Effector CD8-positive, alpha-beta T cell (primary cell): Measurements from ENCODE around the gene CAMTA1.

ENCODE experiments used
- DNase-seq: peaks from one replicate; lab custom pipeline; 2025; lab: John Stamatoyannopoulos, UW

Gene CAMTA1

GRCh38 chr1:7636795-7637526, 851.7 kb downstream of the CAMTA1 start:
- DNase-seq: no peak

GRCh38 chr1:7638078-7638477, 852.8 kb downstream of the CAMTA1 start:
- DNase-seq: no peak

DNA sequence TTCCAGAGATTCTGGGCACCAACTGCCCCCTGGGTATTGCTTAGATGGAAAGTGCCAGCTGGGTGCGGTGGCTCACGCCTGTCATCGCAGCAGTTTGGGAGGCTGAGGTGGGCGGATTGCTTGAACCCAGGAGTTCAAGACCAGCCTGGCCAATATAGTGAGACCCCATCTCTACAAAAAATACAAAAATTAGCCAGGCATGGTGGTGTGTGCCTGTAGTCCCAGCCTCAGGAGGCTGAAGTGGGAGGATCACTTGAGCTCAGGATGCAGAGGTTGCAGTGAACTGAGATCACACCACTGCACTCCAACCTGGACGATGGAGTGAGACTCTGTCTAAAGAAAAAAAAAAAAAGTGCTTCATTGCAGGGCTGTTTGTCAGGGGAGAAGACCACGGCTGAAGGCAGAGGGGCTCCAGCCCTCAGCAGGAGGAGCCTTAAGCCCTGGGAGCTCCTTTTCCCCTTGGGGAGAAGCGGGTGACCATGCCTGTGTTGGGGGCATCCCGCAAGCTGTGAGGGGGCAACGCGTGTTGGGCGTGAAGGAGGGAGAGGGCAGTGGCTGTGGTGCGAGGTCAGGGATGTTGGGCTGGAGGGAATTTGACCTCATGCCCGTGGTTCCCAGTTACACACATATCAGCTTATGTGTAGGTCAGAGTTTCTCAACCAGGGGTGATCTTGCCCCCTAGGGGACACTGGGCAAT, 854.3 kb downstream of the CAMTA1 start:
- DNase-seq: no peak

GRCh38 chr1:7640350-7640749, 855.1 kb downstream of the CAMTA1 start:
- no peak for DNase-seq

- no peak for DNase-seq
These were observed 855.8 kb downstream of the CAMTA1 start for GRCh38 chr1:7640920-7641585.

DNA sequence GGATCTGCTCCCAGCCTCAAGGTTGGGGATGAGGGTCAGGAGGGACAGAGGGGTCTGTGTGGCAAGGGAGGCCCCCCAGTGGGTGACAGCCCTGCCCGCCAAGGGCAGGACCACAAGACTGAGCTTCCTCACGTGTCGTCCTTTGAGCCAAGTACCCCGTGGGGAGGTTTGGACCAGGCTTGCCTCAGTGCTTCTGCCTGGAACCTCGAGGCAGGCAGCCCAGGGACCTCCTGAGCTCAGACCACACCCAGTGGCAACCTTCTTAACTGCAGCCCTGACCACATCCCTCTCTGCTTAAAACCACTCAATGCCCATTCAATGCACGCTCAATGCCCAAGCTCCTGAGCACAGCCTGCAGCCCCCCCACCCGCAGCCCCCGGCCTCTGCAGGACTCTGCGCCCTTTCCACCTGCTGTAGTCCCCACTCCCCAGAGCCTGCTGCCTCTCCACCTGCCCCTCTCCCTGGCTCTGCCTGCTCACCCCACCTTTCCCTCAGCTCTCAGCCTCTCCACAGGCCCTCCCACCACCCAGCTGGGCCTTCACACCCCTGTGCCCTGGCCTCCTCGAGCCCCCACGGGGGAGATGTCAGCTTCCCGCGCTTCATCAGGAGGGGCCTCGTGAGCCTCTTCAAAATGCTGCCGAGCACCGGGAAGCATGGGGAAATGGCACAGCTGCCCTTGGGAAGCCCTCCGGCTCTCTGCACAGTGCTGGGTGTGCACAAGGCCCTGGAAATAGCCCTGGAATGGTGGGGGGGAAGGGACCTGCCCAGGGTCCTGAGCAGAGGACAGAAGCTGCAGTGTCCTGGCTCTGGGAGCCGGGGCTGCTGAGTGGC, 856.5 kb downstream of the CAMTA1 start:
- no peak for DNase-seq

GRCh38 chr1:7642418-7642704, 857.1 kb downstream of the CAMTA1 start:
- no peak for DNase-seq

DNA sequence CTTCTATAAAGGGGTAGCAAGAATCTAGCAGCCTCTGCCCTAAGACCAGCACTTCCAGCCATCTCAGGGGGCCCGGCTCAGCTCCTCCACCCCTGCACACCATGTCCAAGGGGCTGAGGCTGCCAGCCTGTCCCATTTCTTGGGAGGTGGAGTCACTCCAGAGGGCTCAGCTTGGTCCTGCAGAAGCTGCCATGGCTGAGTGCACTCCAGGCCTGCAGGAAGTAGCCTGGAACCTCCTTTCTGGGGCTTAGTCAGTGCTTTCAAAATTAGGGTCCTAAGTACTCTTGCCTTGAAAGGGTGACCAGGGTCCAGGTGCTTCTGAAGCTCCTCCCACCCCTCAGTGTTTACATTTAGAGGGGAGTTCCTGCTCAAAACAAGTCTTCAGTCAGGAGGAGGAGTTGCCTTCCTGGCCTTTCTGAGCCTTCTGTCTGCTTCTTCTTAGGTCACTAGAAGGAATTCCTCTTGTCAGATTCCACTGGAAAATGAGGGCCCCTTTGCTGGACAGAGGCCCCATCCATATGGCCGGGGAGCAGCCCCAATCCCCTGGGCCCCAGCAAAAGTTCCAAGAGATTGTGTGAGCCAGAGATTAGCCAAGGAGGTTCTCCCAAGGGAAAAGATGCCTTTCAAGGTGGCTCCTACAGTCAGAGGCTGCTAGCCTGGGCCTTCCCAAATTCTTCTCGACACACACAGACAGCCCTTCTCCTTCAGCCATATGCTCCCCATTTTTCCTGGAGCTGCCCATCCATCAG, 857.7 kb downstream of the CAMTA1 start:
- no peak for DNase-seq

GRCh38 chr1:7643530-7643929, 858.3 kb downstream of the CAMTA1 start:
- no peak for DNase-seq

GRCh38 chr1:7644086-7644485, 858.8 kb downstream of the CAMTA1 start:
- DNase-seq: no peak

- no peak for DNase-seq
These were observed 859.9 kb downstream of the CAMTA1 start for GRCh38 chr1:7644961-7645750.

- DNase-seq: no peak
These were observed 860.4 kb downstream of the CAMTA1 start for GRCh38 chr1:7645751-7646048.

DNA sequence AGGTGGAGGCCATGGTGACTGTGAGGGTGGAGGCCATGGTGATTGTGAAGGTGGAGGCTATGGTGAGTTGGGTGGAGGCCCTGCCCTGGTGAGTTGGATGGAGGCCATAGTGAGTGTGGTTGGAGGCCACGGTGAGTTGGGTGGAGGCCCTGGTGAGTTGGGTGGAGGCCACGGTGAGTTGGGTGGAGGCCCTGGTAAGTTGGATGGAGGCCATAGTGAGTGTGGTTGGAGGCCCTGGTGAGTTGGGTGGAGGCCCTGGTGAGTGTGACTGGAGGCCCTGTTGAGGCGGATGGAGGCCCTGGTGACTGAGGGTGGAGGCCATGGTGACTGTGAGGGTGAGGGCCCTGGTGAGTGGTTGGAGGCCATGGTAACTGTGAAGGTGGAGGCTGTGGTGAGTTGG, 860.9 kb downstream of the CAMTA1 start:
- no peak for DNase-seq

DNA sequence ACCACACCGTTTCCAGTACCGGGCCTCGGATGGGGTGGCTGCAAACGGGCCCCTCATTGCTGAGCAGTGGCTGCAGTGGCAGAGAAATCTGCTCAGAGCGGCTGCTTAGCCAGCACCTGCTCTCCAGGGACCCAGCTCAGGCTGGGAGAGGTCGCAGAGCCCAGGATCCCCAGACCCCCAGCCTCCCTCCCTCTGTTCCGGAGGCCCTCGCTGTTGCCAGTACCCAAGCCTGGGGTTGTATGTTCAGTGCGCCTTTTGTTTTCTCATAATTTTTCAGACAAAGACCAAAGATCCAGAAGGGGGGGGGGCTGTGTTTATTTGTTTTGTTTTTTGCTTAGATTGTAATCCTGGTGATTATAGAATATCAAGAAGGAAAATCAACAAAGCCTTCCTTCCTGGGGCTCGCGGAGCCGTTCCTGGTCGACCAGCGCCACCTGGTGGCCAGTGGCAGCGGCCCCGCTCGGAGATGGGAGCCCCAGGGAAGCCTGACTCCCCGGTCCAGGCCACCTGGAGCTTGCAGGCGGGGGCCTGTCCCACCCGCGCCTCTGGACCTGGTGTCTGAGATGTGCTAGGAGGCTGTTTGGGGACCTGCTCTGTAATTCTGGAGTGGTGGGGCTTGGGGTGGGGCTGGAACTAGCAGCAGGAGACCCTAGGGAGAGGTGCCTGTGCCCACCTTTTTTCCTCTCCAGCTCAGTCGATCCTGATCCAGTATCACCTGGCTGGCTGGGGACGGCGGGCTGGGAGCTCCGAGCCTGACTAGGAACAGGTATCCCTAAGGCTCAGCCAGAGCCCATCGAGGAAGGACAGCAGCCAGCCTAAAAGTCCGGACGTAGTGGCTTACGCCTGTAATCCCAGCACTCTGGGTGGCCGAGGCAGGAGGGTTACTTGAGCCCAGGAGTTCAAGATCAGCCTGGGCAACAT, 862.0 kb downstream of the CAMTA1 start:
- peak; percentile 57 for DNase-seq

DNA sequence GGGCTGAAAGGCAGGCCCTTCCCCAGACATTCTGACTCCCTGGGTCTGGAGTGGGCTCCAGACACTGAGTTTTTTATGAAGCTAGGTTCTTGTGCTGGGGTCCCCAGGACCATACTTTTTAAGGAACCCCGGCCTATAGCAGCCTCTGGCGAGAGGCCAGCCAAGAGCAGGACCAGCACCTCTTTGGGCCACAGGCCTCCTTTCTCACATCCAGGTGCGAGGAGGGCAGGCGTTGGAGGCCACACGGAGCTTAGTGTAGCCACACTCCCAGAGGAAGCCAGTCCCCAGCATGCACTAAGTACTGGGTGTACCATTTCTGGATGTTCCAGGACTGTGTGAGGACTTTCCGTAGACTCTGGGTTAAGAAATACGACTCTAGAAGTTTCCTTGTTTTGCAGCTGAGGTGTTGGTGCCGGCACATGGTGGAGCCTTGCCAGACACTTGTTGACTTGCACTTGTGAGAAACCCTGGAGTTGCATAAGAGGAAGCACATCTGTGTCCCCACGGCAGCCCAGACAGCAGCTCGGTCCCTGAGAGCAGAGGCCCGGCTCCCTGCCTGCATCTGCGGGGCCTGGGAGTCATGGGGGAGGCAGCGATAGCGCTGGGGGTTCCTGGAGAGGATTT, 863.6 kb downstream of the CAMTA1 start:
- DNase-seq: no peak

DNA sequence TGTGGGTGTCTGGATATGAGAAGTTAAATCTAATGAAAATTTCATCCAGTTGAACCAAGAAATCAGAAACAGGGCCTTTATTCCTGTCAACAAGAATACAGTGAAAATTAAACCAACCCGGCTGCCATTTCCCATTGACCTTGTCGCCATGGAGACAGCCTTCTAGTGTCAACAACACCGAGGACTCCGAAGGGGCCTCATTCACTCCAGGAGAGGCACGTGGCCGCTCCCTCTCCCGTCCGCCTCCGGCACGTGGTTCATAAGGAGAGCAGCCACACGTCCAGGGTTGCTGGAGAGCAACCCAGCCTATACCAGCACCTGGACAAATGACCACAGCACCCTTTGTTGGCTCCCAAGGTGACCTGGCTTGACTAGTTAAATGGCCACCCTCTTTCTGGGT, 865.5 kb downstream of the CAMTA1 start:
- DNase-seq: no peak

- DNase-seq: no peak
These were observed 865.9 kb downstream of the CAMTA1 start for GRCh38 chr1:7651203-7651602.

GRCh38 chr1:7652061-7652460, 866.8 kb downstream of the CAMTA1 start:
- DNase-seq: no peak

GRCh38 chr1:7652515-7653098, 867.4 kb downstream of the CAMTA1 start:
- no peak for DNase-seq
